Measurements from ENCODE around the gene TMOD4.
"Not testable (repeated sequence)": the region's sequence is repeated elsewhere in the genome, so short reads cannot be mapped to it uniquely, and the experiment has no call there.

The TMOD4 gene

GRCh38 chr1:151175863-151176262 is at the start of gene TMOD4:
TMOD4 (minus strand) TSS chr1:151175981; CDS start chr1:151174875, 1,106 bp downstream.
- Histone ChIP-seq H3K4me1 (ENCODE audit: control insufficient read depth, low read depth, low read length) (no peaks in the 10 kb centered on the region), H3K27ac (ENCODE audit: low read length) (no peak within 1 kb of the TSS), H3K36me3 (ENCODE audit: control insufficient read depth, low read depth, low read length) (peaks cover 45% of the 10 kb centered on the region), H3K4me3 (ENCODE audit: low read length) (no peak within 1 kb of the TSS), H3K27me3 (ENCODE audit: control insufficient read depth, insufficient read depth, low read length) (no peaks in the 10 kb centered on the region), H3K9ac (ENCODE audit: low read length) (no peak within 1 kb of the TSS), H3K9me3 (ENCODE audit: control insufficient read depth, low read depth, low read length) (no peaks in the 10 kb centered on the region)

GRCh38 chr1:151222130-151222529 is 46.3 kb upstream of the TMOD4 start:
- H3K27me3 ChIP-seq (ENCODE audit: control insufficient read depth, insufficient read depth, low read length) = no peaks in the 10 kb centered on the region
- no peaks in the 10 kb centered on the region for H3K4me1 ChIP-seq (ENCODE audit: control insufficient read depth, low read depth, low read length)
- H3K36me3 ChIP-seq (ENCODE audit: control insufficient read depth, low read depth, low read length) = peaks cover 20% of the 10 kb centered on the region
- no peak overlapping the region for H3K4me3 ChIP-seq (ENCODE audit: low read length)
- H3K27ac ChIP-seq (ENCODE audit: low read length) = no peak overlapping the region
- no peaks in the 10 kb centered on the region for H3K9me3 ChIP-seq (ENCODE audit: control insufficient read depth, low read depth, low read length)
- no peak overlapping the region for H3K9ac ChIP-seq (ENCODE audit: low read length)

GRCh38 chr1:151221616-151222015 is 45.8 kb upstream of the TMOD4 start:
- no peak overlapping the region for H3K27ac ChIP-seq (ENCODE audit: low read length)
- H3K9me3 ChIP-seq (ENCODE audit: control insufficient read depth, low read depth, low read length) = no peaks in the 10 kb centered on the region
- H3K27me3 ChIP-seq (ENCODE audit: control insufficient read depth, insufficient read depth, low read length) = no peaks in the 10 kb centered on the region
- H3K36me3 ChIP-seq (ENCODE audit: control insufficient read depth, low read depth, low read length) = peaks cover 16% of the 10 kb centered on the region
- H3K4me3 ChIP-seq (ENCODE audit: low read length) = no peak overlapping the region
- no peak overlapping the region for H3K9ac ChIP-seq (ENCODE audit: low read length)
- H3K4me1 ChIP-seq (ENCODE audit: control insufficient read depth, low read depth, low read length) = no peaks in the 10 kb centered on the region

- Histone ChIP-seq H3K9ac (ENCODE audit: low read length) (no peak overlapping the region), H3K36me3 (ENCODE audit: control insufficient read depth, low read depth, low read length) (peaks cover 22% of the 10 kb centered on the region), H3K27ac (ENCODE audit: low read length) (no peak overlapping the region), H3K4me1 (ENCODE audit: control insufficient read depth, low read depth, low read length) (no peaks in the 10 kb centered on the region), H3K27me3 (ENCODE audit: control insufficient read depth, insufficient read depth, low read length) (no peaks in the 10 kb centered on the region), H3K9me3 (ENCODE audit: control insufficient read depth, low read depth, low read length) (no peaks in the 10 kb centered on the region), H3K4me3 (ENCODE audit: low read length) (no peak overlapping the region)
Observed at GRCh38 chr1:151213560-151213959, 37.8 kb upstream of the TMOD4 start.

- H3K4me1 ChIP-seq (ENCODE audit: control insufficient read depth, low read depth, low read length) = no peaks in the 10 kb centered on the region
- H3K27me3 ChIP-seq (ENCODE audit: control insufficient read depth, insufficient read depth, low read length) = no peaks in the 10 kb centered on the region
- no peak overlapping the region for H3K9ac ChIP-seq (ENCODE audit: low read length)
- no peaks in the 10 kb centered on the region for H3K9me3 ChIP-seq (ENCODE audit: control insufficient read depth, low read depth, low read length)
- H3K4me3 ChIP-seq (ENCODE audit: low read length) = no peak overlapping the region
- H3K36me3 ChIP-seq (ENCODE audit: control insufficient read depth, low read depth, low read length) = peaks cover 26% of the 10 kb centered on the region
- H3K27ac ChIP-seq (ENCODE audit: low read length) = no peak overlapping the region
Observed at GRCh38 chr1:151211972-151212705, 36.4 kb upstream of the TMOD4 start.

GRCh38 chr1:151210830-151211229 is 35.0 kb upstream of the TMOD4 start:
- no peaks in the 10 kb centered on the region for H3K27me3 ChIP-seq (ENCODE audit: control insufficient read depth, insufficient read depth, low read length)
- H3K4me3 ChIP-seq (ENCODE audit: low read length) = no peak overlapping the region
- peaks cover 34% of the 10 kb centered on the region for H3K36me3 ChIP-seq (ENCODE audit: control insufficient read depth, low read depth, low read length)
- H3K4me1 ChIP-seq (ENCODE audit: control insufficient read depth, low read depth, low read length) = no peaks in the 10 kb centered on the region
- no peak overlapping the region for H3K27ac ChIP-seq (ENCODE audit: low read length)
- H3K9ac ChIP-seq (ENCODE audit: low read length) = no peak overlapping the region
- H3K9me3 ChIP-seq (ENCODE audit: control insufficient read depth, low read depth, low read length) = no peaks in the 10 kb centered on the region

GRCh38 chr1:151205381-151205965 is 29.7 kb upstream of the TMOD4 start:
- not testable (repeated sequence) for H3K4me3 ChIP-seq (ENCODE audit: low read length); H3K9me3 ChIP-seq (ENCODE audit: control insufficient read depth, low read depth, low read length); H3K9ac ChIP-seq (ENCODE audit: low read length); H3K27ac ChIP-seq (ENCODE audit: low read length); H3K27me3 ChIP-seq (ENCODE audit: control insufficient read depth, insufficient read depth, low read length); H3K4me1 ChIP-seq (ENCODE audit: control insufficient read depth, low read depth, low read length)
- H3K36me3 ChIP-seq (ENCODE audit: control insufficient read depth, low read depth, low read length) = peaks cover 43% of the 10 kb centered on the region

GRCh38 chr1:151199873-151200581 is 24.2 kb upstream of the TMOD4 start:
- Histone ChIP-seq H3K4me3 (ENCODE audit: low read length) (peak overlapping the region; percentile 100), H3K4me1 (ENCODE audit: control insufficient read depth, low read depth, low read length) (peaks cover 10% of the 10 kb centered on the region), H3K27ac (ENCODE audit: low read length) (no peak overlapping the region), H3K9ac (ENCODE audit: low read length) (peak overlapping the region; percentile 99), H3K36me3 (ENCODE audit: control insufficient read depth, low read depth, low read length) (peaks cover 21% of the 10 kb centered on the region), H3K27me3 (ENCODE audit: control insufficient read depth, insufficient read depth, low read length) (no peaks in the 10 kb centered on the region), H3K9me3 (ENCODE audit: control insufficient read depth, low read depth, low read length) (no peaks in the 10 kb centered on the region)

GRCh38 chr1:151198254-151199127 is 22.7 kb upstream of the TMOD4 start, which contains the start of gene PIP5K1A:
PIP5K1A (plus strand) TSS chr1:151198552; CDS start chr1:151198997, 445 bp downstream.
- peak within 1 kb of the TSS; percentile 99 for H3K9ac ChIP-seq (ENCODE audit: low read length)
- H3K27ac ChIP-seq (ENCODE audit: low read length) = peak within 1 kb of the TSS; percentile 94
- peak within 1 kb of the TSS; percentile 100 for H3K4me3 ChIP-seq (ENCODE audit: low read length)
- H3K27me3 ChIP-seq (ENCODE audit: control insufficient read depth, insufficient read depth, low read length) = no peaks in the 10 kb centered on the region
- peaks cover 16% of the 10 kb centered on the region for H3K36me3 ChIP-seq (ENCODE audit: control insufficient read depth, low read depth, low read length)
- no peaks in the 10 kb centered on the region for H3K9me3 ChIP-seq (ENCODE audit: control insufficient read depth, low read depth, low read length)
- H3K4me1 ChIP-seq (ENCODE audit: control insufficient read depth, low read depth, low read length) = peaks cover 10% of the 10 kb centered on the region

- Histone ChIP-seq H3K9me3 (ENCODE audit: control insufficient read depth, low read depth, low read length) (no peaks in the 10 kb centered on the region), H3K27me3 (ENCODE audit: control insufficient read depth, insufficient read depth, low read length) (no peaks in the 10 kb centered on the region), H3K36me3 (ENCODE audit: control insufficient read depth, low read depth, low read length) (peaks cover 11% of the 10 kb centered on the region), H3K4me3 (ENCODE audit: low read length) (peak overlapping the region; percentile 100), H3K27ac (ENCODE audit: low read length) (no peak overlapping the region), H3K4me1 (ENCODE audit: control insufficient read depth, low read depth, low read length) (peaks cover 10% of the 10 kb centered on the region), H3K9ac (ENCODE audit: low read length) (peak overlapping the region; percentile 99)
Observed at GRCh38 chr1:151197863-151198253, 22.1 kb upstream of the TMOD4 start.

- Histone ChIP-seq H3K9ac (ENCODE audit: low read length) (no peak overlapping the region), H3K4me3 (ENCODE audit: low read length) (no peak overlapping the region), H3K36me3 (ENCODE audit: control insufficient read depth, low read depth, low read length) (no peaks in the 10 kb centered on the region), H3K4me1 (ENCODE audit: control insufficient read depth, low read depth, low read length) (peaks cover 10% of the 10 kb centered on the region), H3K27me3 (ENCODE audit: control insufficient read depth, insufficient read depth, low read length) (no peaks in the 10 kb centered on the region), H3K27ac (ENCODE audit: low read length) (no peak overlapping the region), H3K9me3 (ENCODE audit: control insufficient read depth, low read depth, low read length) (no peaks in the 10 kb centered on the region)
Observed at GRCh38 chr1:151196292-151196800, 20.6 kb upstream of the TMOD4 start.

All from iPS-18a (cell line).